K562 (cell line): ENCODE results near the gene MAPK1IP1L. TPM values are rescaled to one million over a fixed set of nuclear protein-coding genes. Genes with fewer than 3 reads are reported as not detected.

ENCODE experiments used
- ETV5 ChIP-seq: sonication (generic); formaldehyde crosslinking; IDR thresholded peaks from 2 replicates; pipeline ENCODE4 v1.4.0; 2020; ENCODE audit warnings: low read depth, mild to moderate bottlenecking, missing genetic modification reagents
- HEY1 ChIP-seq: fragments of 250-450 bp; sonication (Bioruptor Pico); IDR thresholded peaks from 2 replicates; pipeline ENCODE4 v1.5.0; 2020; ENCODE audit warnings: mild to moderate bottlenecking, moderate library complexity, borderline replicate concordance
- ILK ChIP-seq: fragments of 450-650 bp; IDR thresholded peaks from 2 replicates; pipeline ENCODE4 v1.6.1; 2016; ENCODE audit warnings: missing genetic modification characterization, low read depth, mild to moderate bottlenecking, missing compliant biosample characterization, moderate library complexity, borderline replicate concordance
- KDM4B ChIP-seq, 2 experiments: fragments of 450-650 bp in 1 of 2; sonication (generic) in 1 of 2; IDR thresholded peaks; 2 replicates each; pipeline ENCODE4 v1.6.1; 2016 to 2017; ENCODE audit warnings: borderline replicate concordance in 2 of 2, antibody characterized with exemption in 1 of 2, low read depth in 1 of 2, mild to moderate bottlenecking in 1 of 2
- NELFE ChIP-seq: IDR thresholded peaks from 2 replicates; pipeline ENCODE4 v1.6.1; 2011; ENCODE audit warnings: mild to moderate bottlenecking; ENCODE audit not compliant: insufficient read depth, insufficient read length
- PTBP1 ChIP-seq: fragments of 200-400 bp; formaldehyde crosslinking; IDR thresholded peaks from 2 replicates; pipeline ENCODE4 v1.6.1; 2017; ENCODE audit warnings: low read depth, low read length
- SAFB ChIP-seq: fragments of 200-400 bp; formaldehyde crosslinking; IDR thresholded peaks from 2 replicates; pipeline ENCODE4 v1.6.1; 2017; ENCODE audit warnings: low read depth, low read length, borderline replicate concordance
- ZBED1 ChIP-seq: IDR thresholded peaks from 2 replicates; pipeline ENCODE4 v1.6.1; 2014
- ZNF316 ChIP-seq: fragments of 450-650 bp; IDR thresholded peaks from 2 replicates; pipeline ENCODE4 v1.6.1; 2016
- ZNF583 ChIP-seq: fragments of 250-450 bp; sonication (Bioruptor Pico); IDR thresholded peaks from 2 replicates; pipeline ENCODE4 v1.4.0; 2020
- ZNF699 ChIP-seq: fragments of 250-450 bp; sonication (Bioruptor Pico); IDR thresholded peaks from 2 replicates; pipeline ENCODE4 v1.8.0; 2021; ENCODE audit warnings: mild to moderate bottlenecking, moderate library complexity; ENCODE audit not compliant: insufficient replicate concordance
- ZZZ3 ChIP-seq: fragments of 450-650 bp; IDR thresholded peaks from 2 replicates; pipeline ENCODE4 v1.6.1; 2016; ENCODE audit warnings: antibody characterized with exemption, mild to moderate bottlenecking, moderate library complexity
- polyA plus RNA-seq, 8 experiments: library from polyadenylated mRNA; depleted of rRNA in 4 of 8; stranded (reverse) in 5 of 8; unstranded in 3 of 8; fragments of >200 nt; fragmentation: Nextera tagmentation in 2 of 8; fragmentation: Illumina TruSeq in 1 of 8; extraction: Ambion mirVana in 2 of 8; extraction: Trizol in 1 of 8; gene quantifications; 2 replicates each; pipeline versions ENCODE4 v1.2.1 to v1.2.3, GENCODE V29; 2011 to 2014; ENCODE audit warnings: inconsistent platforms in 1 of 8, missing spikeins in 1 of 8
- total RNA-seq, 7 experiments: library from RNA; depleted of rRNA in 6 of 7; stranded (reverse); fragments of >200 nt in 6 of 7; fragmentation: Illumina TruSeq in 2 of 7; extraction: Trizol in 2 of 7; gene quantifications; 2 replicates each; pipeline versions ENCODE4 v1.2.1 to v1.2.3, GENCODE V29; 2011 to 2021; ENCODE audit warnings: low replicate concordance in 1 of 7
- TF ChIP-seq, protein P1 (sequence below): sonication (generic); formaldehyde crosslinking; IDR thresholded peaks from 2 replicates; pipeline ENCODE4 v1.8.0; 2023; ENCODE audit warnings: mild to moderate bottlenecking, missing genetic modification reagents
- TF ChIP-seq, protein P2 (sequence below): fragments of 450-650 bp; formaldehyde crosslinking; IDR thresholded peaks from 2 replicates; pipeline ENCODE4 v1.4.0; 2020; ENCODE audit warnings: mild to moderate bottlenecking
- TF ChIP-seq, protein P3 (sequence below): fragments of 450-650 bp; IDR thresholded peaks from 2 replicates; pipeline ENCODE4 v1.7.0; 2016; ENCODE audit warnings: borderline replicate concordance
- TF ChIP-seq, protein P4 (sequence below): IDR thresholded peaks from 2 replicates; pipeline ENCODE4 v1.6.1; 2011; ENCODE audit warnings: borderline replicate concordance, low read depth, mild to moderate bottlenecking, moderate library complexity, low read length; ENCODE audit not compliant: insufficient read depth, poor library complexity, severe bottlenecking
- TF ChIP-seq, protein P5 (sequence below): fragments of 250-450 bp; sonication (Bioruptor Pico); IDR thresholded peaks from 2 replicates; pipeline ENCODE4 v1.4.0; 2020; ENCODE audit warnings: borderline replicate concordance

The MAPK1IP1L gene
- total and polyA plus RNA-seq, 9 of the 15 experiments (the other 6 are each of a cell fraction or from before 2014, with no cell fraction given): 32.7 to 99.4 (median 49.8) TPM

DNA sequence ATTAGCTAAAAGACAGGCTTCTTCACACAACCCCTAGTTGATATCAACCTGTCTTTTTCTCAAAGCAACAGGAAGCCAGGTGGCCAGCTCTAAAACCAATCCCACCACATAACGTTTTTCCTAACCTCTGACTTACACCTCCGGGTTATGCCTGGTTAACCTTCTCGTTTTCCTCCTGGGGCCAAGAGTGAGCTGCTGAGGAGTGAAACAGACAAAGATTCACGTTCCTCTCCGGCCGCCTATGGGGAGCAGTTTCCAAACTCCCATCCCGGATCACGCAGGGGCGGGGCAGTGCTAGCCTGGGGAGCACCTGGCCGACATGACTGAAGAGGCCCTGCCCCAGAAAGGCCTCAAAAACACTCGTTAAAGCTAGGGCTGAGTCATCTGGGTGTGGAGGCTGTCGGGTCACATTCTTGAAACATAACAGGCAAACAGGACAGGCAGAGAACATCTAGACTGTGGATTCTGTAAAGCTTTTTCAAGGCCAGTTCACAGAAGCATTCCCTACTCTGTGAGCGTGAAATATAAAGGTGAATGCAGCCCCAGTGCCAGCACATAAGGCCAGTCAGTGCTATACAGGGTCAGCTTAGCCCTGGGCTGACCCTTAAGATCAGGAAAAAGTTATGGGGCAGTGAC, 51.7 kb downstream of the MAPK1IP1L start (continued):
- TF ChIP-seq, protein P1, sequence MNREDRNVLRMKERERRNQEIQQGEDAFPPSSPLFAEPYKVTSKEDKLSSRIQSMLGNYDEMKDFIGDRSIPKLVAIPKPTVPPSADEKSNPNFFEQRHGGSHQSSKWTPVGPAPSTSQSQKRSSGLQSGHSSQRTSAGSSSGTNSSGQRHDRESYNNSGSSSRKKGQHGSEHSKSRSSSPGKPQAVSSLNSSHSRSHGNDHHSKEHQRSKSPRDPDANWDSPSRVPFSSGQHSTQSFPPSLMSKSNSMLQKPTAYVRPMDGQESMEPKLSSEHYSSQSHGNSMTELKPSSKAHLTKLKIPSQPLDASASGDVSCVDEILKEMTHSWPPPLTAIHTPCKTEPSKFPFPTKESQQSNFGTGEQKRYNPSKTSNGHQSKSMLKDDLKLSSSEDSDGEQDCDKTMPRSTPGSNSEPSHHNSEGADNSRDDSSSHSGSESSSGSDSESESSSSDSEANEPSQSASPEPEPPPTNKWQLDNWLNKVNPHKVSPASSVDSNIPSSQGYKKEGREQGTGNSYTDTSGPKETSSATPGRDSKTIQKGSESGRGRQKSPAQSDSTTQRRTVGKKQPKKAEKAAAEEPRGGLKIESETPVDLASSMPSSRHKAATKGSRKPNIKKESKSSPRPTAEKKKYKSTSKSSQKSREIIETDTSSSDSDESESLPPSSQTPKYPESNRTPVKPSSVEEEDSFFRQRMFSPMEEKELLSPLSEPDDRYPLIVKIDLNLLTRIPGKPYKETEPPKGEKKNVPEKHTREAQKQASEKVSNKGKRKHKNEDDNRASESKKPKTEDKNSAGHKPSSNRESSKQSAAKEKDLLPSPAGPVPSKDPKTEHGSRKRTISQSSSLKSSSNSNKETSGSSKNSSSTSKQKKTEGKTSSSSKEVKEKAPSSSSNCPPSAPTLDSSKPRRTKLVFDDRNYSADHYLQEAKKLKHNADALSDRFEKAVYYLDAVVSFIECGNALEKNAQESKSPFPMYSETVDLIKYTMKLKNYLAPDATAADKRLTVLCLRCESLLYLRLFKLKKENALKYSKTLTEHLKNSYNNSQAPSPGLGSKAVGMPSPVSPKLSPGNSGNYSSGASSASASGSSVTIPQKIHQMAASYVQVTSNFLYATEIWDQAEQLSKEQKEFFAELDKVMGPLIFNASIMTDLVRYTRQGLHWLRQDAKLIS (CRISPR knock-in tag): no peak
- TF ChIP-seq ZNF699 (CRISPR knock-in tag) (no peak), ILK (tag) (no peak), PTBP1 (no peak), ZZZ3 (no peak), HEY1 (CRISPR knock-in tag) (no peak), NELFE (no peak), ZNF583 (peak; percentile 75), ZNF316 (peak; percentile 69), ETV5 (CRISPR knock-in tag) (no peak), ZBED1 (no peak), SAFB (no peak), KDM4B (IDR thresholded peaks at IDR 0.05; ENCODE audit: borderline replicate concordance in 2 of 2, low read depth in 1 of 2) (no peak)
- TF ChIP-seq, protein P2, sequence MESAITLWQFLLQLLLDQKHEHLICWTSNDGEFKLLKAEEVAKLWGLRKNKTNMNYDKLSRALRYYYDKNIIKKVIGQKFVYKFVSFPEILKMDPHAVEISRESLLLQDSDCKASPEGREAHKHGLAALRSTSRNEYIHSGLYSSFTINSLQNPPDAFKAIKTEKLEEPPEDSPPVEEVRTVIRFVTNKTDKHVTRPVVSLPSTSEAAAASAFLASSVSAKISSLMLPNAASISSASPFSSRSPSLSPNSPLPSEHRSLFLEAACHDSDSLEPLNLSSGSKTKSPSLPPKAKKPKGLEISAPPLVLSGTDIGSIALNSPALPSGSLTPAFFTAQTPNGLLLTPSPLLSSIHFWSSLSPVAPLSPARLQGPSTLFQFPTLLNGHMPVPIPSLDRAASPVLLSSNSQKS (CRISPR knock-in tag): no peak
- TF ChIP-seq, protein P3, sequence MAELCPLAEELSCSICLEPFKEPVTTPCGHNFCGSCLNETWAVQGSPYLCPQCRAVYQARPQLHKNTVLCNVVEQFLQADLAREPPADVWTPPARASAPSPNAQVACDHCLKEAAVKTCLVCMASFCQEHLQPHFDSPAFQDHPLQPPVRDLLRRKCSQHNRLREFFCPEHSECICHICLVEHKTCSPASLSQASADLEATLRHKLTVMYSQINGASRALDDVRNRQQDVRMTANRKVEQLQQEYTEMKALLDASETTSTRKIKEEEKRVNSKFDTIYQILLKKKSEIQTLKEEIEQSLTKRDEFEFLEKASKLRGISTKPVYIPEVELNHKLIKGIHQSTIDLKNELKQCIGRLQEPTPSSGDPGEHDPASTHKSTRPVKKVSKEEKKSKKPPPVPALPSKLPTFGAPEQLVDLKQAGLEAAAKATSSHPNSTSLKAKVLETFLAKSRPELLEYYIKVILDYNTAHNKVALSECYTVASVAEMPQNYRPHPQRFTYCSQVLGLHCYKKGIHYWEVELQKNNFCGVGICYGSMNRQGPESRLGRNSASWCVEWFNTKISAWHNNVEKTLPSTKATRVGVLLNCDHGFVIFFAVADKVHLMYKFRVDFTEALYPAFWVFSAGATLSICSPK: no peak
- TF ChIP-seq, protein P4, sequence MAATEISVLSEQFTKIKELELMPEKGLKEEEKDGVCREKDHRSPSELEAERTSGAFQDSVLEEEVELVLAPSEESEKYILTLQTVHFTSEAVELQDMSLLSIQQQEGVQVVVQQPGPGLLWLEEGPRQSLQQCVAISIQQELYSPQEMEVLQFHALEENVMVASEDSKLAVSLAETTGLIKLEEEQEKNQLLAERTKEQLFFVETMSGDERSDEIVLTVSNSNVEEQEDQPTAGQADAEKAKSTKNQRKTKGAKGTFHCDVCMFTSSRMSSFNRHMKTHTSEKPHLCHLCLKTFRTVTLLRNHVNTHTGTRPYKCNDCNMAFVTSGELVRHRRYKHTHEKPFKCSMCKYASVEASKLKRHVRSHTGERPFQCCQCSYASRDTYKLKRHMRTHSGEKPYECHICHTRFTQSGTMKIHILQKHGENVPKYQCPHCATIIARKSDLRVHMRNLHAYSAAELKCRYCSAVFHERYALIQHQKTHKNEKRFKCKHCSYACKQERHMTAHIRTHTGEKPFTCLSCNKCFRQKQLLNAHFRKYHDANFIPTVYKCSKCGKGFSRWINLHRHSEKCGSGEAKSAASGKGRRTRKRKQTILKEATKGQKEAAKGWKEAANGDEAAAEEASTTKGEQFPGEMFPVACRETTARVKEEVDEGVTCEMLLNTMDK: no peak
- TF ChIP-seq, protein P5, sequence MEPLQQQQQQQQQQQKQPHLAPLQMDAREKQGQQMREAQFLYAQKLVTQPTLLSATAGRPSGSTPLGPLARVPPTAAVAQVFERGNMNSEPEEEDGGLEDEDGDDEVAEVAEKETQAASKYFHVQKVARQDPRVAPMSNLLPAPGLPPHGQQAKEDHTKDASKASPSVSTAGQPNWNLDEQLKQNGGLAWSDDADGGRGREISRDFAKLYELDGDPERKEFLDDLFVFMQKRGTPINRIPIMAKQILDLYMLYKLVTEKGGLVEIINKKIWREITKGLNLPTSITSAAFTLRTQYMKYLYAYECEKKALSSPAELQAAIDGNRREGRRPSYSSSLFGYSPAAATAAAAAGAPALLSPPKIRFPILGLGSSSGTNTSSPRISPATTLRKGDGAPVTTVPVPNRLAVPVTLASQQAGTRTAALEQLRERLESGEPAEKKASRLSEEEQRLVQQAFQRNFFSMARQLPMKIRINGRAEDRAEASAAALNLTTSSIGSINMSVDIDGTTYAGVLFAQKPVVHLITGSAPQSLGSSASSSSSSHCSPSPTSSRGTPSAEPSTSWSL: no peak
